Stimulated activated memory B cell treated with anti-CD40 and anti-IgM and Interleukin-4, amounts not matched to agents 10 μg/mL and 1 μg/mL and 100 μg/mL, for 72 hours (primary cell): ENCODE measurements around the gene BSG.
A peak's percentile ranks its signal among the peaks of the same experiment; 100 is the strongest.
"Not testable (repeated sequence)": the region's sequence is repeated elsewhere in the genome, so short reads cannot be mapped to it uniquely, and the experiment has no call there.

ENCODE experiments used
- ATAC-seq: fragments of 150-1000 bp; cut with Tn5 transposase; 2 replicates; pipeline ENCODE4 v1.10.0; 2021
- H3K27ac Mint-ChIP-seq: one replicate; pipeline ENCODE4 v1.8.0; 2022; ENCODE audit warnings: mild to moderate bottlenecking, mixed read lengths
- H3K27me3 Mint-ChIP-seq: one replicate; pipeline ENCODE4 v1.8.0; 2022; ENCODE audit warnings: mixed read lengths
- H3K36me3 Mint-ChIP-seq: one replicate; pipeline ENCODE4 v1.8.0; 2022; ENCODE audit warnings: mixed read lengths
- H3K4me1 Mint-ChIP-seq: one replicate; pipeline ENCODE4 v1.8.0; 2022; ENCODE audit warnings: mixed read lengths
- H3K4me3 Mint-ChIP-seq: one replicate; pipeline ENCODE4 v1.8.0; 2022; ENCODE audit warnings: mild to moderate bottlenecking, moderate library complexity, mixed read lengths
- H3K9me3 Mint-ChIP-seq: one replicate; pipeline ENCODE4 v1.8.0; 2022; ENCODE audit warnings: mixed read lengths

BSG gene

DNA sequence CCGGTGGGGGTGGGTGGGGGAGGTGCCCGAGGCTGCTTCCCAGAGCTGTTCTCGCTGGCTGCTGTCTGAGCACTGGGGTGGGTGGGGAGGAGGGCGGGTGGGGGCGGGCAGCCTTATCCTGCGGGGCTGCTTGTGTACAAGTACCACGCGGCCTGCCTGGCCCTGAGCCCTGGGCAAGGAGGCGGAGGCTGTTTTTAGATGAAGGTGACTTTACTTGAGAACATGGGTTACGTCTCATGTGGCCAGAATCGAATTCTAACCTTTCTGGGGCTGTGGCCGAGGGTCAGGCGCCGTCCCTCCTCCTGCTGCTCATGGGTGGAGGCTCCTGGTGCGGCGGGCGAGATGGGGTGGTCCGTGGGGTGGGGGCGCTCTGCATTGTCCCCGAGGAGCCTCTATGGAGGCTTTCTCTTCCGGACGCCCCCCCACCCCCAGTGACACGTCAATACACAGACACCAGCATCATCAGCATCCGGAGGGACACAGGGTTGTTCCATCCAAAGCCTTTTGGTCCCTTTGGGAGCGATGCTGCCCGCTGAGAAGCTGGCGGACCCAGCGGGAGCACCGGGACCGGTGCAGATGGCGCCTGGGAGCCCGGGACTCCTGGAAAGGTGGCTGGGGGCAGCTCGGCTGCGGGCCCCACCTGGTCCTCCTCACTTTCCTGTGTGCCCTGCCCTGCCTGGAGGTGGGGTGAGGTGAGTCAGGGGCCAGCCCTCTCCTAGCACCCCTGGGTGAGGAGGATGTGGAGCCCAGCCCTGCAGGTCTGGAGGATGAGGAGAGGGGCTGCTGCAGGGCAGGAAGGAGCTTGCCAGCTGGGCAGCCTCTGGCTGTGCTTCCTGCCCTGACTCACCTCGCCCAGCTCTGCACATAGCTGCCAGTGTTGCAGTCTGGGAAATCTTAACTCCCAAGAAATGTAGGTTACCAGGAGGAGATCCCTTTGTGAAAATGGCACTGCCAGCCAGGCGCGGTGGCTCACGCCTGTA, 3.4 kb downstream of the BSG start:
- peak overlapping the region; percentile 47 for H3K4me3 Mint-ChIP-seq
- H3K4me1 Mint-ChIP-seq: peaks cover 52% of the 10 kb centered on the region
- H3K27me3 Mint-ChIP-seq: no peaks in the 10 kb centered on the region
- H3K36me3 Mint-ChIP-seq: peaks cover 25% of the 10 kb centered on the region
- no peak for ATAC-seq
- H3K27ac Mint-ChIP-seq: peak overlapping the region; percentile 85
- H3K9me3 Mint-ChIP-seq: no peaks in the 10 kb centered on the region

DNA sequence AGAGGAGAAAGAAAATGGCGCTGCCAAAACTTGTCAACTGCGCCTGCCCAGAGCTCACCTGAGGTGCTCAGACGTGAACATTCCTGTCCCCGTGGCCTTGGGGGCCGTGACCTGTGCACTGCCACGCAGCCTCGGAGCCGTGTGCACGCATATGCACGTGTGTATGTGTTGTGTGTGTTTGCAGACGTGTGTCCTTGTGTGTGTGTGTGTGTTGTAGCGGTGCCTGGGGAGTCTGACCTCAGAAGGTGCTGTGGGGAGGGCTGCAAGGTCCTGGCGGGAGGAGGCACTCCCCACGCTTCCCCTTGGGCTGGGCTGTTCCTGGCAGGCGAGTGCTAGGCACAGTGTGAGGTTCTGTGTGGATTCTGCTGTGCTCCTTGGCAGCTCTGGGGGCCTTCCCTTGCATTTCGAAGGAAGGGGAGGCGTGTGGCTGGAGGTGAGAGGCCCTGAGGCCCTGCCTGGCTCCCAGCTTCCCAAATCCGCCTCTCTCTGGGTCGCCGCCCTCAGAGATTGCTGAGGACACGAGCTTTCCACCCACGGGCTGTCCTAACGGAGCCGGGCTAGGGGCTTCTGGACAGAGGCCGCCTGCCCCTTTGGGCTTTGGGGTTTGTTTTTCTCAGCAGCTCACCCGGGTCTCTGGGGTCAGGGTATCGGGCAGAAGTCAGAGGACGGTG, 4.5 kb downstream of the BSG start:
- peaks cover 44% of the 10 kb centered on the region for H3K4me1 Mint-ChIP-seq
- no peak overlapping the region for H3K27ac Mint-ChIP-seq
- ATAC-seq: no peak
- H3K4me3 Mint-ChIP-seq: no peak overlapping the region
- H3K9me3 Mint-ChIP-seq: no peaks in the 10 kb centered on the region
- no peaks in the 10 kb centered on the region for H3K27me3 Mint-ChIP-seq
- H3K36me3 Mint-ChIP-seq: peaks cover 25% of the 10 kb centered on the region

DNA sequence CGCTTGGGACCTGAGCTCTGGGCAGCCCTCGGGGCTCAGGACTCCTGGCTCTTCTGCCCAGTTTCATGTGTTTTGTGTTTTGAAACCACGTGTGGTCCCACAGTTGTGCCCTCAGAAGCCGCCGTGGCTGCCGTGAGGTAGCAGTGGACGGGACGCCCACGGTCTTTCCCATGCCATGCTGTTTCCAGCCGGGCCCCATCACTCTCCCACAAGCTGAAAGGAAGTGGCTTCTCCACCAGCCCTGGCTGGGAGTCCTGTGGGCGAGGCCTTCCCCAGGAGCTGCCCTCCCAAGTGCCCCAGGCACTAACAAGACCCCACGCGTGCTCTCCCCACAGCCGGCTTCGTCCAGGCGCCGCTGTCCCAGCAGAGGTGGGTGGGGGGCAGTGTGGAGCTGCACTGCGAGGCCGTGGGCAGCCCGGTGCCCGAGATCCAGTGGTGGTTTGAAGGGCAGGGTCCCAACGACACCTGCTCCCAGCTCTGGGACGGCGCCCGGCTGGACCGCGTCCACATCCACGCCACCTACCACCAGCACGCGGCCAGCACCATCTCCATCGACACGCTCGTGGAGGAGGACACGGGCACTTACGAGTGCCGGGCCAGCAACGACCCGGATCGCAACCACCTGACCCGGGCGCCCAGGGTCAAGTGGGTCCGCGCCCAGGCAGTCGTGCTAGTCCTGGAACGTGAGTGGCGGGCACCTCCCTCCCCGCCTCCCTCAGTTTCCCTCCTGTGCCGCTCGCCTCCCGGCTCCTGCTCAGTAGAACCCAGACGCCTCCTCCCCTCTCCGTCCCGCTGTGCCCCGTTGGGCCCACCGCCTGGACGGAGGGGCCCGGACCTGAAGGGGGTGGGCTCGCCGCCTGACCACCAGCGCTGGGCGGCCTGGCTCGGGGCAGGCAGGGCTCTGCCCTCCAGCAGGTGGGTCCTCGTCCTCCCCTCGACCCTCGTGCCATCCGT, 5.3 kb downstream of the BSG start:
- Mint-ChIP-seq H3K27ac (no peak overlapping the region), H3K4me1 (peaks cover 44% of the 10 kb centered on the region), H3K4me3 (no peak overlapping the region), H3K36me3 (peaks cover 28% of the 10 kb centered on the region), H3K9me3 (no peaks in the 10 kb centered on the region), H3K27me3 (no peaks in the 10 kb centered on the region)
- no peak for ATAC-seq

DNA sequence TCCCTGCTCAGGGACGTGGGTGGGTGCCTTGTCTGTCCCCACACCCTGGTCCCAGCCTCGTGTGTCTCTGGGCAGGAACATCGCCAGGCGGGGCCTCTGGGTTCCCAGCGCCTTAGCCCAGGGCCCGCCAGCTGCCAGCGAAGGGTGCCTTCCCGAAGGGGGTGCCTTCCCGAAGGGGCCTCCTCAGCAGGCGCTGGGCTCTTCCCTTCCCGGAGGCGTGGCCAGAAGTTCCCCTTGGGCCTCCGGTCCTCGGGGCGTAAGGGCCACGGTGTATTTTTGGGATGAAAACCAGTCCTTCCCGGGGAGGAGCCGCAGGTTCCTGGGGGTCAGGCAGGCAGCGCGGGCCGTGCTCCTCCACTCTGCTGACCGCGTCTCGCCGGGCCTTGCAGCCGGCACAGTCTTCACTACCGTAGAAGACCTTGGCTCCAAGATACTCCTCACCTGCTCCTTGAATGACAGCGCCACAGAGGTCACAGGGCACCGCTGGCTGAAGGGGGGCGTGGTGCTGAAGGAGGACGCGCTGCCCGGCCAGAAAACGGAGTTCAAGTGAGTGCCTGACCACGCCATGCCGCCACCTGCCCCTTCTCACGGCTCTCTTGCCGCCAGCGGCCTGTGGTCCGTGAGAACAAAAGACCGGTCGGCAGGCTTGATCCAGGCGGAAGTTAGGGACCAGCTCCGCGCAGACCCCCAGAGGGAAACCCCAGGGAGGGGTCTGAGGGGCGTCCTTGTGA, 6.9 kb downstream of the BSG start:
- no peak for ATAC-seq
- no peaks in the 10 kb centered on the region for H3K9me3 Mint-ChIP-seq
- H3K27me3 Mint-ChIP-seq: peaks cover 8% of the 10 kb centered on the region
- H3K36me3 Mint-ChIP-seq: peaks cover 43% of the 10 kb centered on the region
- H3K27ac Mint-ChIP-seq: no peak overlapping the region
- no peak overlapping the region for H3K4me3 Mint-ChIP-seq
- H3K4me1 Mint-ChIP-seq: peaks cover 39% of the 10 kb centered on the region

DNA sequence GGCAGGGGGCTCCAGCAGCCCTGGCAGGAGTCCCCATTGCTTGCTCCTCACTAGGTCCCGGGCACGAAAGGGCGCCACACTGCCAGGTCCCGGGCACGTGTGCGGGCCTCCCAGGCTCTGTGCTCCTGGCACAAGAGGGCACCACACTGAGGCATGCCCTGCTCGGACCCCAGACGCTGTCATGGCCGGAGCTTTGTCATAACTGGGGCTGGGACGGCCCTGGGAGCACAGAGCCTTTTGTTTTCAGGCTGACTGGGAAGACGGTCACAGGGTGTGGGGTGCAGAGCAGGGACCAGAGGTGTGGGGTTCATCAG, 7.4 kb downstream of the BSG start:
- H3K27ac Mint-ChIP-seq: no peak overlapping the region
- peaks cover 12% of the 10 kb centered on the region for H3K27me3 Mint-ChIP-seq
- H3K36me3 Mint-ChIP-seq: peaks cover 41% of the 10 kb centered on the region

DNA sequence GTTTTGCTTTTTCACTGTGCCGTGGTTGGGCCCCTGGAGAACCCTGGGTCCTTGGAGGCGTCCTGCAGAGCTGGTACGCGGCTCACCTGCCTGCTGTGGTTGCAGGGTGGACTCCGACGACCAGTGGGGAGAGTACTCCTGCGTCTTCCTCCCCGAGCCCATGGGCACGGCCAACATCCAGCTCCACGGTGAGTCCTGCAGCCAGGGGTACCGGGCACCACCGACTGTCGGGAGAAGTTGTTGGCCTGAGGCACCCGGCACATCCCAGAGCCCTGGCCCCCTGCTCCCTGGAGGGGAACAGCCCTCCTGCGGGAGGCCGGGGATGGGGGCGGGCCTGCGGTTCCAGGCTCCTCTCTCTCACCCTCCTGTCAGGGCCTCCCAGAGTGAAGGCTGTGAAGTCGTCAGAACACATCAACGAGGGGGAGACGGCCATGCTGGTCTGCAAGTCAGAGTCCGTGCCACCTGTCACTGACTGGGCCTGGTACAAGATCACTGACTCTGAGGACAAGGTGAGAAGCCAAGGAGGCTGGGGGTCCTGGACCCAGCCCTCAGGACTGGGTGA, 8.0 kb downstream of the BSG start:
- Mint-ChIP-seq H3K27me3 (peaks cover 17% of the 10 kb centered on the region), H3K36me3 (peaks cover 37% of the 10 kb centered on the region), H3K4me3 (no peak overlapping the region), H3K27ac (no peak overlapping the region), H3K4me1 (peaks cover 28% of the 10 kb centered on the region), H3K9me3 (no peaks in the 10 kb centered on the region)
- no peak for ATAC-seq

More for the DNA sequence above, 7.4 kb downstream of the BSG start:
- Mint-ChIP-seq H3K4me3 (no peak overlapping the region), H3K4me1 (peaks cover 34% of the 10 kb centered on the region), H3K9me3 (no peaks in the 10 kb centered on the region)
- no peak for ATAC-seq

DNA sequence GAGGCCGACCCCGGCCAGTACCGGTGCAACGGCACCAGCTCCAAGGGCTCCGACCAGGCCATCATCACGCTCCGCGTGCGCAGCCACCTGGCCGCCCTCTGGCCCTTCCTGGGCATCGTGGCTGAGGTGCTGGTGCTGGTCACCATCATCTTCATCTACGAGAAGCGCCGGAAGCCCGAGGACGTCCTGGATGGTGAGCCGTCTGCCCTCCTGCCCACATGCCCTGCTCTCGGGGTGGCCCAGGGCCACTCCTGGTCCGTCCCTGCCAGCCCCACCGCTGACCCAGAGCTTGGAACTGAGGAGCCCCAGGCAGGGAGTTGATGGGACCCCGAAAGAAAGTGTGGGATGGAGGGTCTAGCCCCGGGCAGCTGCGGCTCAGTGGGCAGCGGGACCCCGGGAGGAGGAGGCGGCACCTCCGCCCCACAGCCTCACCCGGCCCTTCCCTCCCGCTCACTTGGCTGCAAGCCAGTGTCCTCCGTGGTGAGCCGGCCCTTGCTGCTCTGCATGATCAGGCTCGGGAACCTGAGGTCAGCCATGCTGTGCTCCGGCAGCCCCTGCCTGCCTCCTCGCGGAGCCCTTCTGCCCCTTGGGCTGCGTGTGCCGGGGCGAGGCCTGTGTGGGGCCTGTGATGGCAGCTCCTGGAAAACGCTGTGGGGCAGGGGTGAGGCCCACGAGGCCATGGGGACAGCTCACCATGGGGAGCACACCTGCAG, 9.2 kb downstream of the BSG start:
- H3K27me3 Mint-ChIP-seq: peaks cover 19% of the 10 kb centered on the region
- no peak overlapping the region for H3K27ac Mint-ChIP-seq
- H3K9me3 Mint-ChIP-seq: no peaks in the 10 kb centered on the region
- peaks cover 33% of the 10 kb centered on the region for H3K36me3 Mint-ChIP-seq
- no peak overlapping the region for H3K4me3 Mint-ChIP-seq
- no peak for ATAC-seq
- peaks cover 18% of the 10 kb centered on the region for H3K4me1 Mint-ChIP-seq

DNA sequence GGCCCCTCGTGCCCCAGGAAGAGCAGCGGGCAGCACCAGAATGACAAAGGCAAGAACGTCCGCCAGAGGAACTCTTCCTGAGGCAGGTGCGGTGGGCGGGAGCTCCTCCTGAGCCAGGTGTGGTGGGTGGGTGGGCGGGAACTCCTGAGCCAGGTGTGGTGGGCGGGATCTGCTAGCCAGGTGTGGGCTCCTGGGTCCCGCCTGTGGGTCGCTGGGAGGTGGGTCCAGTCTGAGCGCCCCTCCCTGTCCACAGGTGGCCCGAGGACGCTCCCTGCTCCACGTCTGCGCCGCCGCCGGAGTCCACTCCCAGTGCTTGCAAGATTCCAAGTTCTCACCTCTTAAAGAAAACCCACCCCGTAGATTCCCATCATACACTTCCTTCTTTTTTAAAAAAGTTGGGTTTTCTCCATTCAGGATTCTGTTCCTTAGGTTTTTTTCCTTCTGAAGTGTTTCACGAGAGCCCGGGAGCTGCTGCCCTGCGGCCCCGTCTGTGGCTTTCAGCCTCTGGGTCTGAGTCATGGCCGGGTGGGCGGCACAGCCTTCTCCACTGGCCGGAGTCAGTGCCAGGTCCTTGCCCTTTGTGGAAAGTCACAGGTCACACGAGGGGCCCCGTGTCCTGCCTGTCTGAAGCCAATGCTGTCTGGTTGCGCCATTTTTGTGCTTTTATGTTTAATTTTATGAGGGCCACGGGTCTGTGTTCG, 10.3 kb downstream of the BSG start:
- Mint-ChIP-seq H3K4me3 (no peak overlapping the region), H3K27ac (no peak overlapping the region), H3K9me3 (no peaks in the 10 kb centered on the region), H3K36me3 (peaks cover 30% of the 10 kb centered on the region), H3K4me1 (peaks cover 12% of the 10 kb centered on the region), H3K27me3 (peaks cover 19% of the 10 kb centered on the region)
- ATAC-seq: no peak

DNA sequence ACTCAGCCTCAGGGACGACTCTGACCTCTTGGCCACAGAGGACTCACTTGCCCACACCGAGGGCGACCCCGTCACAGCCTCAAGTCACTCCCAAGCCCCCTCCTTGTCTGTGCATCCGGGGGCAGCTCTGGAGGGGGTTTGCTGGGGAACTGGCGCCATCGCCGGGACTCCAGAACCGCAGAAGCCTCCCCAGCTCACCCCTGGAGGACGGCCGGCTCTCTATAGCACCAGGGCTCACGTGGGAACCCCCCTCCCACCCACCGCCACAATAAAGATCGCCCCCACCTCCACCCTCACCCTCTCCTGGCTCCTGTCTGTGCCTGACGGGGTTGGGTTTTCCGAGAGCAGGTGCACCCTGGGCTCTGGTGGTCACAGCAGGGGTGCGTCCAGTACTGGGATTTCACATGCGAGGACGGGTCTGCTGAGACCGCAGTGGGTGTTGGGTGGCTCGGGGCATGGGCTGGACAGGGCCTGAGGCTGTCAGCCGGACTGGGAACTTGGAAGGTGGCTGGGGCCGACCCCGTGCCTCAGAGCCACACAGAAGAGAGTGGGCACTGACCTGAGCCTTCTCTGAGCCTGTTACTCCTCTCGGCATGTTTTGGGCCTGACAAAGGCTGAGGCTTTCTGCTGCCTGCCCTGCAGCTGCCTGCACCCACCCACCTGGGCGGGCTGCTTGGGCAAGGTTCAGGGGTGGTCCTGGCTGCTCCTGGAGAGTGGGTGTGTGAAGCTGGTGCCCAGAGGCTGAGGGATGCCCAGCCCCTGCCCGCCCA, 11.0 kb downstream of the BSG start:
- Mint-ChIP-seq H3K36me3 (peaks cover 26% of the 10 kb centered on the region), H3K27ac (peak overlapping the region; percentile 40), H3K27me3 (peaks cover 26% of the 10 kb centered on the region), H3K4me3 (no peak overlapping the region), H3K4me1 (peaks cover 14% of the 10 kb centered on the region), H3K9me3 (no peaks in the 10 kb centered on the region)
- no peak for ATAC-seq

DNA sequence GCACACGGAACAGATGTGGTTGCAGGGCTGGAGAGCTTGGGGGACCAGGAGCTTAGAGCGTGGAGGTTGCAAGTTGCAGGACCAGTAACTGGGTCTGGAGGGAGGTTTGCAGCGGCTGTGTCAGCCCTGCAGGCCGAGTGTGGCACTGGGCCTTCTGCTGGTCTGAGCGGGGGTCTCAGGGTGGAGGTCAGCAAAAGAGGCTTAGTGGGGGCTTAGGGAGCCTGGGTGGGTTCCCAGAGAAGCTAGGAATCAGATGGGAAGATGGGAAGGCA, 11.5 kb downstream of the BSG start:
- Mint-ChIP-seq H3K9me3 (no peaks in the 10 kb centered on the region), H3K27ac (peak overlapping the region; percentile 40), H3K4me3 (no peak overlapping the region), H3K4me1 (peaks cover 17% of the 10 kb centered on the region), H3K27me3 (peaks cover 31% of the 10 kb centered on the region), H3K36me3 (peaks cover 24% of the 10 kb centered on the region)
- ATAC-seq: no peak

DNA sequence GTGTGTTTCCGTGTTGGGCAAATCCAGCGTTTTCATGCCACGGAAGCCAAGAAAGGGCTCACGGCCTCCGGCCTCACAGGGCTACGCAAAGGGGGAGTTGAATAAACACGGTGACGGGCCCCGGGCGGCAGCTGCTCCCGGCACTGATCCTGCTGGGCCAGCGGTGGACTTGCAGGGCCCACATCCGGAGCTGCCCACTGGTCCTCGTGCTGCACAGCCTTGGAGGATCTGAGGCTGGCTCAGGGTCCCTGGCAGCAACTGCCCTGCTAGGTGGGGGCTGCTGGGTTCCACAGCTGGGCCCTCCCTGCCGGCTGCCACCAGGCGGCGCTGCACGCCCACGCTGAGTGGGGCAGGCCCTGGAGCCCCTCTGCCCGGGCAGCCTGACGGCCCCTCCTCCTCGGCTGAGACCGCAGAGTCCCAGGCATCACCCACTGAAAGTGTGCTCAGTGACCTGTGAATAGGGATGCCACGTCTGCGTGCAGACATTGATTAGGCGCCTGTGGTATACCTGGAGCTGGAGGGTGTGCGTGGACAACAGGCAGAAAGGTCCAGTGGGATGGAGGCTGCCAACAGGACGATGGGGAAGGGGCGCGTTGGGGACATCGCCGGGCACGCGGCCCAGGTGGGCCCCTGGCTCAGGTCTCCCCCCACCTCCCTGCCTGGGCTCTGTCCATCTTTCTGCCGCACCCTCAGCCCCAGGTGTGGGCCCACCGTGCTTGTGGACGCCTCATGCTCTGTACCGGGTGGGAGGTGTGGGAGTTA, 12.0 kb downstream of the BSG start:
- Mint-ChIP-seq H3K9me3 (no peaks in the 10 kb centered on the region), H3K36me3 (peaks cover 24% of the 10 kb centered on the region), H3K4me1 (peaks cover 20% of the 10 kb centered on the region), H3K27me3 (peaks cover 34% of the 10 kb centered on the region), H3K4me3 (no peak overlapping the region), H3K27ac (peak overlapping the region; percentile 40)
- peak; percentile 75 for ATAC-seq

DNA sequence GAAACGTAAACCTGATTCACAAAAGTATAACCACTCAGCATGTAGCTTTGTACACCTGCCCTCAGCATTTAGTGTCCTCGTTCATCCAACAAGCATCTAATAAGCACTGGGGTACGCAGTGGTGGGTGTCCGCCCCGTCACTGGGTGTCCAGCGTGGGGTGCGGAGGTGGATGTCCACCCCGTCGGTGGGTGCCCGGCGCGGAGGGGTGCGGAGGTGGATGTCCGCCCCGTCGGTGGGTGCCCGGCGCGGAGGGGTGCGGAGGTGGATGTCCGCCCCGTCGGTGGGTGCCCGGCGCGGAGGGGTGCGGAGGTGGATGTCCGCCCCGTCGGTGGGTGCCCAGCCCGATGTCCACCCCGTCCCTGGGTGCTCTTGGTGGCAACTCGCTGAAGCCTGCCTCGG, 12.8 kb downstream of the BSG start:
- Mint-ChIP-seq H3K36me3 (peaks cover 22% of the 10 kb centered on the region), H3K4me1 (peaks cover 20% of the 10 kb centered on the region), H3K27me3 (peaks cover 34% of the 10 kb centered on the region)
- H3K27ac Mint-ChIP-seq, ATAC-seq, H3K4me3 Mint-ChIP-seq, H3K9me3 Mint-ChIP-seq: not testable (repeated sequence)
